Left cardiac atrium (tissue), 4 donors: ENCODE data around the gene SSRP1. TPM values are rescaled to one million over a fixed set of nuclear protein-coding genes. Genes with fewer than 3 reads are reported as not detected.

ENCODE experiments used
- ATAC-seq, 2 donors: fragments of 200-7000 bp; cut with Tn5 transposase; one replicate each; pipeline ENCODE4 v1.9.1; 2020; ENCODE audit warnings: mild to moderate bottlenecking in 2 of 2, moderate library complexity in 2 of 2
- DNase-seq: peaks from one replicate; pipeline ENCODE4 v3.0.0-alpha.2; 2020
- intact Hi-C, 2 donors: fragments of 100-400 bp; cut with DNase I; formaldehyde crosslinking; loops; one replicate each; pipeline versions ENCODE4 v1.14.1 to v1.15.1; 2022 to 2023
- total RNA-seq, 2 donors: library from RNA; stranded (reverse); fragmentation: NEBNext Ultra II Directional; extraction: Animal tissue kit (Norgen Biotek cat#: 25700); gene quantifications; one replicate each; pipeline ENCODE4 v1.2.1, GENCODE V29; 2021
- donor health status: DM: no; HTN: yes; CAD: no.
- donor health status: DM: no; HTN: yes; CAD: no; lungs with severe emphysema.
- donor health status: DM: yes; HTN: yes; CAD: no.
- donor health status: Dilated cardiomyopathy.

Gene SSRP1
- total RNA-seq, 2 donors from 2014 or later: 34.7 to 45.5 TPM

DNA sequence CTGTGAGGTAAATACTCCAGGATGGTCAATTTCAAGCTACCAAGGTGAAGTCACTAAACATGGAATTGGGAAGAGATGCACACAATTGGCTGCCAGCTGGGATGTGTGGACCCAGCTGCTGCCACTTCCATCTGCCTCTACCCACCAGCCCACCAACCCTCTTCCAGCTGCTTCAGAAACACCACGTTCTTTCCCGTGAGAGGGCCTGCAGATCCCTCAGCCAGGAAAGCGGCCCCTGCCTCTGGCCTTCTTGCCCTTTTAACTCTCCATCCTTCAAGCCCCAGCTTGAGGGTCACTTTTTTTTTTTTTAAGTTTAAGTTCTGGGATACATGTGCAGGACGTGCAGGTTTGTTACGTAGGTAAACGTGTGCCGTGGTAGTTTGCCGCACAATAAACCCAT lies 25.3 kb upstream of the SSRP1 start:
- ATAC-seq (no peak), DNase-seq (no peak)
- intact Hi-C loops: no loop called here

DNA sequence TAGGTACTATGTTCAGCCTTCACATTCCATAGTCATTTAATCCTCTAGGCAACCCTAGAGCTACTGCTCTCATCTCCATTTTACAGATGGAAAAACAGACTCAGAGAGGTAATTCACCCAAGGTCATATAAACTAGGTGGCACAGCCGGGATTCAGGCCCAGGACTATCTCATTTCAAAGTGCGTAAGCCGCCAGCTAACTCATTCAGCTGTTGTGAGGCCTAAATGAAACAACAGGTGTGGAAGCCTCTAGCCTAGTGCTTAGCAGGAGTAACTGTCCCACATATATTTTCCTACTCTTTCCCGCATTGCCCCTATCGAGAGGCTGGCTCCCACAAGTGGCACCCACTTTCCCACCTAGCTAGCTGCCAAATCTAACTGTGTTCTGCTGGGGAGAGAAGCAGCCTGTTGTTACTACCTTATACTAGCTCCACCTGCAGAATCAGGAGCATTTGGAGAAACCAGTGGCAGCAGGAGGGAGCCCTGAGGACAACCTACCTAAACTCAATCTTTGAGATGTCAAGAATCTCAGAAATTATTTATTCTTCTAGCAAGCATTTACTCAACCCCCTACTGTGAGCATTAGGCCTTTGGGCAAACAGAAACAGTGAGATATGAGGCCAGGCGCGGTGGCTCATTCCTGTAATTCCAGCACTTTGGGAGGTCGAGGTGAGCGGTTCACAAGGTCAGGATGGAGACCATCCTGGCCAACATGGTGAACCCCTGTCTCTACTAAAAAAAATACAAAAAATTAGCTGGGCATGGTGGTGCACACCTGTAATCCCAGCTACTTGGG lies 24.4 kb upstream of the SSRP1 start:
- DNase-seq (no peak), ATAC-seq (no peak)
- intact Hi-C loops: no loop called here

GRCh38 chr11:57359396-57359795 lies 23.7 kb upstream of the SSRP1 start:
- intact Hi-C loops: no loop called here
- DNase-seq (no peak), ATAC-seq (no peak)

GRCh38 chr11:57358991-57359390 lies 23.3 kb upstream of the SSRP1 start:
- DNase-seq: no peak
- intact Hi-C loops: no loop called here
- ATAC-seq: no peak

DNA sequence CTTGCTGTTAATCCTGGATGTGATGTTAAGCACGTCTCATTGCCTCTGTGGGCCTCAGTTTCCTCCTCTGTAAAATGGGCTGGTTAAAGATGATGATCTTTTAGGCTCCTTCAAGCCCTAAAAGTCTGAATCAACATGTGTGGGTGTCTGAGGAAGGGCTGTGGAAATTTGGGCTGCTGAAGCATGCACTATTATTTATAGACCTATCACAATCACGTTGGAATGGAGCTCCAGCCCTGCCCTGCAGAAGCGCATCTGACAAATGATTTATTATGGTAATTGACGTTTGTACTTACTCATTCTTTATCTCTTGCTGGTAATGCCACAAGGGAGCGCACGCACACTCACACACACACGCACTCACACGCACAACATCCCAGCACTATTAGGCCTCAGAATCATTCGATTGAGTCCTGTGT lies 22.9 kb upstream of the SSRP1 start:
- intact Hi-C loops: no loop called here
- ATAC-seq (peak; percentile 58 to 79), DNase-seq (no peak)

DNA sequence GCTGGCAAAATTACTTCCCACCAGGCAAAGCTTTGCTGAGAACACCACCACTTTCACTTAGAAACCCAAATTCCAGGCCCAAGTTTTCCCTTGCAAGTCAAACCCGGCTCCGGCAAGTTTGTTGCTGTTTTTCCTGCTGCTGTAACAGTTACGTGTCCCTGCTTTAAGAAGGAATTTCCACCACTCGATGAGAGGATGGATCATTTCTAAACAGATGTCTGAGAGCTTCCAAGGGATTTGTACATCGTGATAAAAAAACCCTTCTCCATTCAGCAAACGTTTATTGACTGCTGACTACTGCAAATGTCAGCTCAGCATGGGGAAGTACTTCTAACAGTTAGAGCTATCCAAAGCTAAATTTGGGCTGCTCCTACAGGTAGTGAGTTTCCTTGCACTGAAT lies 22.2 kb upstream of the SSRP1 start:
- intact Hi-C loops: no loop called here
- DNase-seq (no peak), ATAC-seq (peak in 1 of 2 donors; percentile 12)

DNA sequence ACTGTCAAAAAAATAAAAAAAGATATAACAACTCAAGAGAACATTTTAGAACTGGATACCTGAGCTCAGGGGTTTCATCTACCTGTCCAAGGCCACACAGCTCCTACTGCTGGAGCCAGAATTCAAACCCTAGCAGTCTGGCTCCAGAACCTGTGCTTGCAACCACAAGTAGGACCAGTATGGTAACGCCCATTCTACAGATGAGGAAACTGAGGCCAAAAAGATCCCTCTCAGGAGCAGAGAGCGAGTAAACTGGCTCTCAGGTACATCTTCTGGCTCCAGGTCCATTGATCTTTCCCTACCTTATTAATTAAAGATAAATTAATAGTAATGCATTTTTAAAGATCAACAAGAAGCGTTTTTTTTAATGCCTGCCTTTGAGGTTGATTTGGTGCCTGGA lies 21.6 kb upstream of the SSRP1 start:
- intact Hi-C loops: no loop called here
- ATAC-seq: no peak
- no peak for DNase-seq

- ATAC-seq: no peak
- DNase-seq: no peak
- intact Hi-C loops: no loop called here
Observed at GRCh38 chr11:57356268-57356667, 20.6 kb upstream of the SSRP1 start.

DNA sequence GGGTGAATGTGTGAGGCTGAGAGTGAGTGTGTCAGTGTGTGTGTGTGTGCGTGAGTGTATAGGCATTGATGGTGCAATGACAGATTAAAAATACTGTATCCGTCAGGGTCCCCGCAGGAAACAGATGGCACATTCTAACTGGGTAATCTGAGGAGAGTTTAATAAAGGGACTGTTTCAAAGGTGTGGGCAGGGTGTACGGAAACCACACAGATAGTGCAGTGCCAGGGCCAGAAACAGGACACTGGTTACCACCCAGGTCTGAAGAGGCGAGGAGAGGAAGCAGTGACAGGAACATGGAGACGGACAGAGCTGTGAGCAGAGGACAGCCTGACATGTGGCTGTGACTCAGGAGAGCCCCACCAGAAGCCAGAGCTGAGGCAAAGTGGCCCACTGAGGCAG lies 19.0 kb upstream of the SSRP1 start:
- DNase-seq: no peak
- intact Hi-C loops: no loop called here

DNA sequence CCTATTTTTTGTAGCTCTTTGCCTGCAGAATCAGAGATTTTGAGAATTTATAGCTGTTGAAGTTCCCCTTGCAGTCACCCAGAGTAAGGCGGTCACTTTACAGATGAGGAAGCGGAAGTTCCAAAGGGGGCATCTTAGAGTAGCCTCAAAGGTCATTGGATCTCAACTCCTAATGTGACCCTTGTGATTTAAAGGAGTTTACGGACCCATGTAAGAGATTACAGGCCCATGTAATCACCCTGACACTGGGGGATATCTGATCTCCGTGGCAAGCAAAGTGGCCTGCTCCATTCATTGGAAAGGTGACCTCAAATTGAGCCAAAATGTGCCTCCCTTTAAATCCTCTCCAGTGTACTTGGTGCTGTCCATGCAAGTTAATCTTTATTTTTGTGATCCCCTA lies 18.2 kb upstream of the SSRP1 start:
- intact Hi-C loops: no loop called here
- DNase-seq (no peak), ATAC-seq (no peak)

More for the DNA sequence above, 19.0 kb upstream of the SSRP1 start:
- ATAC-seq: peak in 1 of 2 donors; percentile 16

GRCh38 chr11:57353446-57353845 lies 17.8 kb upstream of the SSRP1 start:
- ATAC-seq: no peak
- intact Hi-C loops: no loop called here
- DNase-seq: no peak

DNA sequence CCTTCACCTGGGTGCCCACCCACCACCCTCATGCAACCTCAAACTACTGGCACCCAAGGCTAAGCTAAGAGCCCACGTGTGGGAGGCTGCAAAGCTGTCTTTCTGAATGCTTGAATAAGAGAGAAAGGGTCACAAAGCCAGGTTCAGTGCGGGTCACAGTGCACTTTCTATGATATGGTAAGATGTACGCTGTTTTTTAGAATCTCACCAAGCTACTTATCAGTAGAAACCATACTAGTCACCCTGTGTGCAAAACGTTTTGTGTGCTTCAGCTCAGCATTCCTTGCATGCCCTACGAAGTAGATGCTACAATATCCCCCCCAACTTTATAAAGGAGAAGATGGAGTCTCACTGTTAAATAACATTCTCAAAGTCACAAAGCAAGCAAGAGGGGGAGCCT lies 17.3 kb upstream of the SSRP1 start:
- no peak for ATAC-seq
- intact Hi-C loops: no loop called here
- no peak for DNase-seq

DNA sequence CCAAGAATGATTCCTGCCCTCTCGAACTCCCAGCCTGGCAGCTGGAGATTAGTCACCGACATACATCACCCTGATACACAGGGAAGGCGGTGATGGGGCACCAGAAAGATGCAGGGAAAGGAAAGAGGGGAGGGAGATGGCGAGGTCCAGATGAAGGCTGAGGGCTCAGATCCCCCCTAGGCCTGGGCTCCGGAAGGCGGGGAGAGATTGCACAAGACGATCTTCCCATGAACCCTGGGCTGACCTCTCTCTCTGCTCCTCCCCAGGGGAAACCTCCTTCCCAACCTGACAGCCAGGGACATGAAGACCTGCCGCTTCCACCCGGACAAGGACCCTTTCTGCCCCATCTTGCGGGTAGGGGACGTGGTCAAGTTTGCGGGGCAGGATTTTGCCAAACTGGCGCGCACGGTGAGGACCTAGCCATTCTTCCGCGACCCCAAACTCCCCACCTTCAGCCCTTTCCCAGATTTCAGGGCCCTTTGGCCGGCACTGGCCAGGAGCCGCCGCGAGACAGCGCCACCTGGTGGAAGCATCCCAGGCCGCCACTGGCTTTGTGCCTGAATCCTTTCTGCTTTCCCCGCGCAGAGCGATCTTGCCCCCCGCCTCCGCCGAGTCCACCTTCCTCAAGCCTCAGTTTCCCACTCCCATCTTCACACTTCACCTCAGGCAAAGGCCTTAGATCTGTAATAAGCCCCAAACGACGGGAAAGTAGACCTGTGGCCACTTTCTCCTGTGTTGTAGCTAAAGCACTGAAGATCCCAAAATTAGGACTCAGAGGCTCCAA lies 14.0 kb upstream of the SSRP1 start:
- intact Hi-C loops: loop anchor here (5.0 to 10.0 kb wide), 3 partner anchors 133 to 507 kb away; no protein-coding TSS in a partner anchor
- ATAC-seq (peak; percentile 63 to 71), DNase-seq (peak; percentile 71)

DNA sequence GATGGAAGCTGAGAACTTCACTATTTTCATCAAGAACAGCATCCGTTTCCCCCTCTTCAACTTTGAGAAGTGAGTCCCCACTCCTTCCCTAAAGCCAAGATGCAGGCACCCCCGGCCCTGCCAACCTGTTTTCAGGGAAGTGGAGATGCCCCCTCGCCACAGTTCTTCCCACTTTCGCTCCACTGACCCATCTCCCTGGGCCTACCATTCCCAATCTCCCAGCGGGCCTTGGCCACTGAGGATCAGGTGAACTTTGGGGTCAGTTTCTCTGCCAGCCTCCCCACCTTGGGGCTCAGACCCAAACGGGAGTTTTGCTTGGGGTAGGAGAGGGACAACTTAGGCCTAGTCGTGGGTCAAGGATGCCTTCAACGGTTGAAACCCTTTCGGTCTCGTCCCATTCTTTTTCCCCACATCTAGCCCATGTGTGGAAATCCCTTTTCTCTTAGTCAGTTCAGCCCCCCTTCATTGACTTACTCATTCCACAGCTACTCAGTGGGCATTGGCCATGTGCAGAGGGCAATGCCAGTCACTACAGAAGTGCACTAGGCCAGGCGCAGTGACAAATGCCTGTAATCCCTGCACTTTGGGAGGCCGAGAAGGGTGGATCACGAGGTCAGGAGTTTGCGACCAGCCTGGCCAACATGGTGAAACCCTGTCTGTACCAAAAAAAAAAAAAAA lies 13.1 kb upstream of the SSRP1 start:
- no peak for DNase-seq
- intact Hi-C loops: loop anchor here (5.0 to 10.0 kb wide), 3 partner anchors 134 to 506 kb away; no protein-coding TSS in a partner anchor
- no peak for ATAC-seq

DNA sequence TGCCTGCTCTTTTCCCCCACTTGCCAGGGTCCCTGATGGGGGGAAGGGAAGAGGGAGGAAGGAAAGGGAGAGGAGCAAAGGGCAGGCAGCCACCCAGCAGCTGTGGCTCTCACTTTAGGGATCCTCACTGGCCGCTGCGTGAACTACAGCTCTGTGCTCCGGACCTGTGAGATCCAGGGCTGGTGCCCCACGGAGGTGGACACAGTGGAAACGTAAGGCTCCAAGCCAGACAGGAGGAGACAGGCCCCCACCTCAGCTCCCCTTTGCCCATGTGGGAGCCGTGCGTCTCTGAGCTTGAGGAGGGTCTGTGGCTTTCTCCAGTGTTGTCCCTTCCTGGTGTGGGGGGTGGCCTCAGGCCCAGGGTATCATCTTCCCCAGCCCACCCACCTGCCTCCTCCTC lies 12.4 kb upstream of the SSRP1 start:
- DNase-seq (no peak), ATAC-seq (no peak)
- intact Hi-C loops: loop anchor here (5.0 to 10.0 kb wide), 3 partner anchors 134 to 506 kb away; no protein-coding TSS in a partner anchor

- intact Hi-C loops: loop anchor here (5.0 to 10.0 kb wide), 3 partner anchors 135 to 505 kb away; no protein-coding TSS in a partner anchor
- ATAC-seq: no peak
- no peak for DNase-seq
Observed at GRCh38 chr11:57347336-57347735, 11.6 kb upstream of the SSRP1 start.

- ATAC-seq: peak; percentile 68 to 75
- intact Hi-C loops: loop anchor here (2.0 to 10.0 kb wide), 5 partner anchors 111 to 503 kb away; no protein-coding TSS in a partner anchor
- peak; percentile 74 for DNase-seq
Observed at GRCh38 chr11:57345555-57346211, 10.0 kb upstream of the SSRP1 start.

- ATAC-seq (no peak), DNase-seq (no peak)
- intact Hi-C loops: loop anchor here (2.0 to 10.0 kb wide), 5 partner anchors 112 to 503 kb away; no protein-coding TSS in a partner anchor
Observed at GRCh38 chr11:57344826-57345225, 9.1 kb upstream of the SSRP1 start.

DNA sequence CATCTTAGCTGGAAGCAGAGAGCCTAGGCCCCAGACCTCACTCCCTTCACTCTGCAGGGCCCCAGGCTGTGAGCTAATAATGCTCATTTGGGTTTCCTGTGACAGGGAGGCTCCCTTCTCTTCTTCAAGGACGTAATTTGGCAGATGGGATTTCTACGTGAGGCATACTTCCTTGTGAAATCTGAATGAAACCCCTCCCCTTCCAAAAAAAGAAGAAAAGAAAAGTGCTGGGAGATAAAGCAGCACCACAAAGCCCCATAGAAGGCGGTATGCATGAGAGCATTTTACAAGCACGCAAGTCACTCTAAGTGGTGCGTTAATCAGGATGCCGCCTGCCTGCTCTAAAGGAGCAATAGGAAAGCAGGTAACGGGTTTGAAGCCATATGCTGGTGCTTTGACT lies 8.1 kb upstream of the SSRP1 start:
- ATAC-seq (no peak), DNase-seq (no peak)
- intact Hi-C loops: loop anchor here (2.0 to 10.0 kb wide), 3 partner anchors 113 to 297 kb away; no protein-coding TSS in a partner anchor
